DND-41 (cell line): Measurements from ENCODE around the gene PAPPA.

Experiments
- ATAC-seq: fragments of 200-7000 bp; cut with Tn5 transposase; 3 replicates; pipeline ENCODE4 v1.9.1; 2021; ENCODE audit warnings: low read depth; ENCODE audit not compliant: insufficient read depth
- DNase-seq: peaks from one replicate; pipeline ENCODE4 v3.0.0-alpha.2; 2020
- H2AFZ ChIP-seq: 2 replicates; pipeline ENCODE4 v1.6.0; 2012; ENCODE audit warnings: low read depth, low read length
- H3K27ac ChIP-seq: 2 replicates; pipeline ENCODE4 v1.5.1; 2012; ENCODE audit warnings: low read length, inconsistent platforms
- H3K27me3 ChIP-seq: fragments of 200-600 bp; sonication (generic); 2 replicates; pipeline ENCODE4 v1.6.0; 2012; ENCODE audit warnings: low read length, mild to moderate bottlenecking, inconsistent platforms; ENCODE audit not compliant: insufficient read depth, poor library complexity
- H3K36me3 ChIP-seq: 2 replicates; pipeline ENCODE4 v1.5.1; 2012; ENCODE audit warnings: low read length, inconsistent platforms; ENCODE audit not compliant: insufficient read depth
- H3K4me1 ChIP-seq: 2 replicates; pipeline ENCODE4 v1.5.1; 2012; ENCODE audit warnings: mild to moderate bottlenecking, low read length; ENCODE audit not compliant: insufficient read depth
- H3K4me2 ChIP-seq: 2 replicates; pipeline ENCODE4 v1.6.0; 2012; ENCODE audit warnings: mild to moderate bottlenecking, moderate library complexity, low read length, inconsistent platforms; ENCODE audit not compliant: insufficient read depth
- H3K4me3 ChIP-seq, 2 experiments: fragments of 200-600 bp in 1 of 2; shearing (Covaris generic) in 1 of 2; 2 replicates each; pipeline ENCODE4 v1.5.1; 2012 to 2016; ENCODE audit warnings: inconsistent platforms in 2 of 2, low read length in 2 of 2, mild to moderate bottlenecking in 2 of 2, low read depth in 1 of 2, moderate library complexity in 1 of 2
- H3K79me2 ChIP-seq: 2 replicates; pipeline ENCODE4 v1.6.0; 2012; ENCODE audit warnings: low read length, inconsistent platforms; ENCODE audit not compliant: insufficient read depth
- H3K9ac ChIP-seq: 2 replicates; pipeline ENCODE4 v1.6.0; 2012; ENCODE audit warnings: low read depth, mild to moderate bottlenecking, inconsistent platforms, low read length, moderate library complexity
- H3K9me3 ChIP-seq: 2 replicates; pipeline ENCODE4 v1.5.1; 2012; ENCODE audit warnings: low read length, moderate library complexity, mild to moderate bottlenecking, inconsistent platforms; ENCODE audit not compliant: insufficient read depth, severe bottlenecking
- H4K20me1 ChIP-seq: 2 replicates; pipeline ENCODE4 v1.6.0; 2012; ENCODE audit warnings: low read length; ENCODE audit not compliant: insufficient read depth
- EZH2 ChIP-seq: IDR thresholded peaks from 3 replicates; pipeline ENCODE4 v1.6.1; 2012; ENCODE audit warnings: borderline replicate concordance, low read depth, mild to moderate bottlenecking, moderate library complexity, low read length, inconsistent platforms; ENCODE audit not compliant: severe bottlenecking
- TF ChIP-seq, protein P1 (sequence below): IDR thresholded peaks from 2 replicates; pipeline ENCODE4 v1.5.1; 2012; ENCODE audit warnings: borderline replicate concordance, low read length, moderate library complexity, mild to moderate bottlenecking; ENCODE audit not compliant: poor library complexity, severe bottlenecking; ENCODE audit errors: extremely low read depth

PAPPA gene

DNA sequence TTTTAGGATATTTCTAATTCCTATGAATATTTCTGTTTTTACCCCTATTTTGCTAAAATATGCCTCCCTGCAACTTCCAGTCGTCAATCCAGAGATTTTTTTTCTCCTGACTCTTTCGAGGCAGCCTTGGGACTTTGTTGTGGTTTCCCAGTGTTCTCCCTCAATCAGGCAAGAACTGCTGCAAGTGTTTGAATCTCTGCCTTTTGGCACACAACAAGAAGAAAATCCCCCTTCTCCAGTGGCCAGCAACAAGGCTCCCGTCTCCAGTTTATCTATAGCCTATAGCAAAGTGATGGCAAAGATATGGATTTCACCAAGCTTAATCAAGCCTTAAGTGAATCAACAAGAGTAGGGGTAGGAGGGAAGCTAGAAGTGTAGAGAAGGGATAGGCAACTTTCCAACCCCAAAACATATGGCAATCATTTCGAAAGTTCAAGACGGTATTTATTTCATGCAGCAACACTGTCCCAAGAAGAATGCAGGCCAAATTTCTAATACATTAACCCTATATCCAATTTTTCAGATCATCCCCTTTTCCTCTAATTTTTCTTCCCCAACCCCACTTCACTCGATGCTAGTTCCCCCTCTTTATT is 37.7 kb upstream of the PAPPA start:
- no peaks in the 10 kb centered on the region for H3K9me3 ChIP-seq
- H3K36me3 ChIP-seq, result no peaks in the 10 kb centered on the region
- no peak overlapping the region for H3K27ac ChIP-seq
- TF ChIP-seq EZH2, result no peak
- TF ChIP-seq, protein P1, sequence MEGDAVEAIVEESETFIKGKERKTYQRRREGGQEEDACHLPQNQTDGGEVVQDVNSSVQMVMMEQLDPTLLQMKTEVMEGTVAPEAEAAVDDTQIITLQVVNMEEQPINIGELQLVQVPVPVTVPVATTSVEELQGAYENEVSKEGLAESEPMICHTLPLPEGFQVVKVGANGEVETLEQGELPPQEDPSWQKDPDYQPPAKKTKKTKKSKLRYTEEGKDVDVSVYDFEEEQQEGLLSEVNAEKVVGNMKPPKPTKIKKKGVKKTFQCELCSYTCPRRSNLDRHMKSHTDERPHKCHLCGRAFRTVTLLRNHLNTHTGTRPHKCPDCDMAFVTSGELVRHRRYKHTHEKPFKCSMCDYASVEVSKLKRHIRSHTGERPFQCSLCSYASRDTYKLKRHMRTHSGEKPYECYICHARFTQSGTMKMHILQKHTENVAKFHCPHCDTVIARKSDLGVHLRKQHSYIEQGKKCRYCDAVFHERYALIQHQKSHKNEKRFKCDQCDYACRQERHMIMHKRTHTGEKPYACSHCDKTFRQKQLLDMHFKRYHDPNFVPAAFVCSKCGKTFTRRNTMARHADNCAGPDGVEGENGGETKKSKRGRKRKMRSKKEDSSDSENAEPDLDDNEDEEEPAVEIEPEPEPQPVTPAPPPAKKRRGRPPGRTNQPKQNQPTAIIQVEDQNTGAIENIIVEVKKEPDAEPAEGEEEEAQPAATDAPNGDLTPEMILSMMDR, result no peak
- H4K20me1 ChIP-seq, result no peaks in the 10 kb centered on the region
- no peak overlapping the region for H3K4me2 ChIP-seq
- ATAC-seq, result no peak
- no peaks in the 10 kb centered on the region for H3K27me3 ChIP-seq
- no peak overlapping the region for H2AFZ ChIP-seq
- H3K79me2 ChIP-seq, result no peaks in the 10 kb centered on the region
- H3K4me1 ChIP-seq, result no peaks in the 10 kb centered on the region
- no peak for DNase-seq
- no peak overlapping the region for H3K9ac ChIP-seq
- no peak overlapping the region for H3K4me3 ChIP-seq

DNA sequence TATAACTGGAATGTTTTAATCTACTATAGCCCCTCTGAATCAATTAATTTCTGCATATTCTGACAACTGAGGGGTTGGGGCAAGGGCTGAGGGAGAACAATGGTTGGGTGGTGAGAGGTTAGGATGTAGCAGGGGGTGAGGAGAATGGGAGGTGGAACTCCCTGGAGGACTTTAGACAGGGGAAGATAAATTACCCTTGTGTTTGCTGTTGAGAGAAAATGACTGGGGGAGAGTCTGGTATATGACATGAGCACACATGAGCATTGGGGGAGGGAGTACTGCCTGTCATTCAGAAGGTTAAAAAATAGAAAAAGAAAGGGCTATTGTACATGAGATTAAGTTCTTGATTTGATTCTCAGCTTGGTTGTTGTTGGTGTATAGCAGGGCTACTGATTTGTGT is 37.2 kb upstream of the PAPPA start:
- no peak overlapping the region for H3K4me2 ChIP-seq
- H3K27ac ChIP-seq, result no peak overlapping the region
- no peak overlapping the region for H3K4me3 ChIP-seq
- H3K27me3 ChIP-seq, result no peaks in the 10 kb centered on the region
- no peak overlapping the region for H3K9ac ChIP-seq
- H4K20me1 ChIP-seq, result no peaks in the 10 kb centered on the region
- no peak for TF ChIP-seq EZH2
- no peak for DNase-seq
- H2AFZ ChIP-seq, result no peak overlapping the region
- H3K9me3 ChIP-seq, result no peaks in the 10 kb centered on the region
- no peak for ATAC-seq
- no peaks in the 10 kb centered on the region for H3K79me2 ChIP-seq
- no peaks in the 10 kb centered on the region for H3K4me1 ChIP-seq
- H3K36me3 ChIP-seq, result no peaks in the 10 kb centered on the region

DNA sequence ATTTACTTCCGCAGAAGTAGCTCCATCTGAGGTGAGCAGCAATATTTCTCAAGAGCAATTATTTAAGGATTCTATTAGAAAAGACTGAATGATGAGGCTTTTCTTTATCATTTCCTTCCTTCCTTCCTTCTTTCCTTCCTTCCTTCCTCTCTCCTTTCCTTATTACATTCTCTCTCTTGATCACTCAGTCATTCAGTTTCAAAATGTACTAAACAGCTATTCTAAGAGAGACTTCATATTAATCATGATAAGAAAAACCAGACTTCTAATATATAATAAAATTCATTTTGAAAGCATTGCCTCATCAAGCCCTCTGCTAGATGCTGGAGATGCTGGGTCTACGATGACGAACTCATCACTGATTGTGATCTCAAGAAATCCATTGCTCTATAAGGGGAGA is 30.4 kb upstream of the PAPPA start:
- TF ChIP-seq EZH2, result no peak
- TF ChIP-seq, protein P1, result no peak
- Histone ChIP-seq H3K9ac (no peak overlapping the region), H2AFZ (no peak overlapping the region), H3K79me2 (no peaks in the 10 kb centered on the region), H4K20me1 (no peaks in the 10 kb centered on the region), H3K4me2 (no peak overlapping the region), H3K4me1 (no peaks in the 10 kb centered on the region), H3K27me3 (no peaks in the 10 kb centered on the region), H3K9me3 (no peaks in the 10 kb centered on the region), H3K4me3 (no peak overlapping the region), H3K27ac (no peak overlapping the region), H3K36me3 (no peaks in the 10 kb centered on the region)
- ATAC-seq, result no peak
- DNase-seq, result no peak

DNA sequence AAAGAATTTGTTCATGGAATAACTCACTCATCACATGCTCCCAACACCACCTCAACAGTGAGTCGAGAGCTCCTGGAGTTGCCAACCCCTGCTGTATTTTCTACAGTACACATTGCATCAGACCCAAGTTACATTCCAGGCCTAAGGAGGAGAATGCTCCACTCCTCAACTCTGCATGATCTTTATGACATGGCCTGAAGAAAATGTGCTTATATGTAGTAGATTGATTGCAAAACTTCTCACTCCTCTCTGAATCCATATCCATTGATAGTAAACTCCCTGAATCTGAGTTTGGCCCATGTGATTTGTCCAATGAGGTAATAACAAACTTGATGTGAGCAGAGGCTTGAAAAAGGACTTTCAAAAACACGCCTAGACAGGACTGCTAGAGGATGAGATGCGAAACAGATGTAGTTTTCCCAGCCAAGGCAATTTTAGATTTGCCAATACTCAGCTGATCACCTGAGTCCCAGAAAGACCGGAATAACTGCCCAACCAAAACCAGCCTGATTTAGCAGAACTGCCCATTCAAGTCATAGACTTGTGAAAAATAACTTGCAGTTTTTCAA is 29.0 kb upstream of the PAPPA start:
- Histone ChIP-seq H3K79me2 (no peaks in the 10 kb centered on the region), H3K27me3 (no peaks in the 10 kb centered on the region), H3K4me3 (no peak overlapping the region), H3K27ac (no peak overlapping the region), H3K9ac (no peak overlapping the region), H3K36me3 (no peaks in the 10 kb centered on the region), H3K9me3 (no peaks in the 10 kb centered on the region), H4K20me1 (no peaks in the 10 kb centered on the region), H3K4me2 (no peak overlapping the region), H3K4me1 (no peaks in the 10 kb centered on the region), H2AFZ (no peak overlapping the region)
- no peak for TF ChIP-seq EZH2
- TF ChIP-seq, protein P1, result no peak
- DNase-seq (no peak), ATAC-seq (no peak)
